ENCODE measurements around the gene HDHD5.

Gene HDHD5

DNA sequence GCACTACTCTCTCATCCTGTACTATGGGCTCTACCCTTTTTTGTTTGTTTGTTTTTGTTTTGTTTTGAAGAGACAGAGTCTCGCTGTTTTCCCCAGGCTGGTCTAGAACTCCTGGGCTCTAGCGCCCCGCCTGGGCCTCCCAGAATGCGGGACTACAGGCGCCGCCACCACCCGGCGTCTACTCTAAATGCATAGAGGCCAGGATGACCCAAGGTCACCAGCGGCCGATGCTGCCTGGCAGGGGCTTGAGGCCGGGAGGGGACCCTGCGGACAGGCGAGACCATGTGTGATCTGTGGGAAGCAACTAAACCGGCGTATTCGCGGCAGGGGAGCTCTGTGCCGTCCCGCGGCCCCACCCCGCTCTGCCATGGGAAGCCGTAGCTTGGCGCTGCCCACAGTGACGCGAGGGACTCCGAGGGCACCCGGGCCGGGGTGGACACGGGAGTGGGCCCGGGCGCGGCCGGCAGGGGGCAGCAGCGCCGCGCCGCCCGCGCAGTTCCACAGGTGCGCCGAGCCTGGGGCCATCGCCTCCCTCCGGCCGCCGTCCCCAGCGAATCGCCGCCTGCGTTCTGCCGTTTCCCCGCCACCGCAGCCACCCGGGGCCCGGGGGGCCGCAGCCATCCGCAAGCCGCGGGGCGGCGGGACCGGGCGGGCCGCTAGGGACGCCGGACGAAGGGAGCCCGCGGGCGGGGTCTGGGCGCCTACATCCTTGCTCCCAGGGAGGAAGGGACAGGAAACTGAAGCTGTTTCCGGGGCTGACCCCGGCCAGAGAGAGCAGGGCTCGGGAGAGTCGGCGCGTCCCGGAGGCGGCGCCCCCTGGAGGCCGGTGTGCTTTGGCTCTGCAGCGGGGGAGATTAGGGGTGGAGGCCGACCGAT is 12.3 kb upstream of the HDHD5 start:
- in situ Hi-C loops (cut with HindIII; ENCODE audit: low sequenced_read_pairs) = no loop called here
- peak; percentile 49 for DNase-seq (ENCODE audit: low read depth)
- TF ChIP-seq, protein P1, sequence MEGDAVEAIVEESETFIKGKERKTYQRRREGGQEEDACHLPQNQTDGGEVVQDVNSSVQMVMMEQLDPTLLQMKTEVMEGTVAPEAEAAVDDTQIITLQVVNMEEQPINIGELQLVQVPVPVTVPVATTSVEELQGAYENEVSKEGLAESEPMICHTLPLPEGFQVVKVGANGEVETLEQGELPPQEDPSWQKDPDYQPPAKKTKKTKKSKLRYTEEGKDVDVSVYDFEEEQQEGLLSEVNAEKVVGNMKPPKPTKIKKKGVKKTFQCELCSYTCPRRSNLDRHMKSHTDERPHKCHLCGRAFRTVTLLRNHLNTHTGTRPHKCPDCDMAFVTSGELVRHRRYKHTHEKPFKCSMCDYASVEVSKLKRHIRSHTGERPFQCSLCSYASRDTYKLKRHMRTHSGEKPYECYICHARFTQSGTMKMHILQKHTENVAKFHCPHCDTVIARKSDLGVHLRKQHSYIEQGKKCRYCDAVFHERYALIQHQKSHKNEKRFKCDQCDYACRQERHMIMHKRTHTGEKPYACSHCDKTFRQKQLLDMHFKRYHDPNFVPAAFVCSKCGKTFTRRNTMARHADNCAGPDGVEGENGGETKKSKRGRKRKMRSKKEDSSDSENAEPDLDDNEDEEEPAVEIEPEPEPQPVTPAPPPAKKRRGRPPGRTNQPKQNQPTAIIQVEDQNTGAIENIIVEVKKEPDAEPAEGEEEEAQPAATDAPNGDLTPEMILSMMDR (IDR thresholded peaks at IDR 0.05; ENCODE audit: low read depth, low read length, missing control alignments) = peak; percentile 72
- H3K4me3 ChIP-seq (ENCODE audit: low read depth, low read length) = peak overlapping the region; percentile 47

DNA sequence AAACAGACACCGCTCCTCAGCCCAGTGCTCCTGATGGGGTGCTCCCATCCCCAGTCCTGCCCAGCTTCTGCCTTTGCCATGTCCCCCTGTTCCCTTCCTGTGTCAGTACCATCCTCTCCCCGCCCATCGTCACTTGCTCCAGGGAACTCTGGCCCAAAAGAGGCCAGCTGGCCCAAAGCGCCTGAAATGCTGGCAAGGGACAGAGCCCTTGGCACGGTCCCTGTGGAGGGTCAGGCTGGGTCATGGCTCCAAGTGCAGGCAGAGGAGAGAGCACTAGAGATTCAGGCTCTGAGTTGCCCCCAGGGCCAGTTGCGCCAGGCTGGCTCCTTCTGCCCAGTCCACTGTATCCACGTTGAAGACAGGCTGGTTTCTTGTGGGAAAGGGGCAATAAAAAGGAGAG is 8.4 kb upstream of the HDHD5 start:
- in situ Hi-C loops (cut with HindIII; ENCODE audit: low sequenced_read_pairs) = loop anchor here (10.0 kb wide), 1 partner anchor 337 kb away; no protein-coding TSS in a partner anchor
- TF ChIP-seq, protein P1 (IDR thresholded peaks at IDR 0.05; ENCODE audit: low read depth, low read length, missing control alignments) = no peak
- H3K4me3 ChIP-seq (ENCODE audit: low read depth, low read length) = no peak overlapping the region
- no peak for DNase-seq (ENCODE audit: low read depth)

DNA sequence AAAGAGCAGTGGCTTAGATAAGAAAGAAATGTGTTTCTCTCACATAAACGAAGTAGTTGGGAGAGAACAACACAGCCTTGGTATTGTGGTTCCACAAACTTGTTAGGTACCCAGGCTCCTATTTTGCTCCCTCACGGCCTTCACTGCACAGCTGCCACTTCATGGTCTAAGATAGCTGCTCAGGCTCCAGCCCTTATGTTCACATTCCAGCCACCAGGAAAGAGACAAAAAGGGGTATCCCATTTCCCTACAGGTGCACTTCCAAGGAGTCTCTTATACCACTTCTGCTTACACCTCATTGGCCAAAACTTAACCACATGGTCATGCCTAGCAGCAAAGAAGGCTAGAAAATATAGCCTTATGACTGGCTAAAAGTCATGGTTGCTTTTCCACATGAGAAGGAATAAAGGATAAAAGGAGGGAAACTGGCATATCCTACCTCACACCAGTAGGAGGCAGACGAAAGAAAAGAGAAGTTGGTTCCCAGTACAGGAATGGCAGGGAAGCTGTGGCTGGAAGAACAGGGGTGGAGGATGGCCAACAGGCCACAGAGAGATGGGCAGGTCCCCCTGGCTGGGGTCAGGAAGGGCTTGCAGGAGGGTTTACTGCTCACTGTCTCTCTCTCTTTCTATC is 5.4 kb upstream of the HDHD5 start:
- in situ Hi-C loops (cut with HindIII; ENCODE audit: low sequenced_read_pairs) = loop anchor here (10.0 kb wide), 1 partner anchor 340 kb away; no protein-coding TSS in a partner anchor
- TF ChIP-seq, protein P1 (IDR thresholded peaks at IDR 0.05; ENCODE audit: low read depth, low read length, missing control alignments) = peak; percentile 31
- H3K4me3 ChIP-seq (ENCODE audit: low read depth, low read length) = no peak overlapping the region
- no peak for DNase-seq (ENCODE audit: low read depth)

DNA sequence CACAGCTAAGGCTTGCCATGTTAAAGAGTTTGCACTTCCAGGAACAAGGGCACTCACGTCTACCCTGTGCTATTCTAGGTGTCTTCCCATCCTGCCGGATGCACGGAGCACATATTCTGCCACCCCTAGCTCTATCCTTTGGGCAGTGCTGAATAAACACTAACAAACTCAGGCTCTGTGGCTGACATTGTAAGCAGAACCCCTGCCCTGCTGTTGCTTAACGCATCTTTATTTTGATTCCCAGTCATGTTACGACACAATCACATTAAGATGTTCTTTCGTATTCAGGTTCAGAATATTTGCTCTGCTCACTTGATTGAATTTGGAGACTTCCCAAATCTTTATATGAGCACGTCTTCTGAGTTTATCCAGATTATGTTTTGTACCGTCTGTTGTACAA is 3.7 kb upstream of the HDHD5 start:
- DNase-seq (ENCODE audit: low read depth) = no peak
- no peak overlapping the region for H3K4me3 ChIP-seq (ENCODE audit: low read depth, low read length)
- in situ Hi-C loops (cut with HindIII; ENCODE audit: low sequenced_read_pairs) = loop anchor here (10.0 kb wide), 1 partner anchor 342 kb away; no protein-coding TSS in a partner anchor
- TF ChIP-seq, protein P1 (IDR thresholded peaks at IDR 0.05; ENCODE audit: low read depth, low read length, missing control alignments) = no peak

DNA sequence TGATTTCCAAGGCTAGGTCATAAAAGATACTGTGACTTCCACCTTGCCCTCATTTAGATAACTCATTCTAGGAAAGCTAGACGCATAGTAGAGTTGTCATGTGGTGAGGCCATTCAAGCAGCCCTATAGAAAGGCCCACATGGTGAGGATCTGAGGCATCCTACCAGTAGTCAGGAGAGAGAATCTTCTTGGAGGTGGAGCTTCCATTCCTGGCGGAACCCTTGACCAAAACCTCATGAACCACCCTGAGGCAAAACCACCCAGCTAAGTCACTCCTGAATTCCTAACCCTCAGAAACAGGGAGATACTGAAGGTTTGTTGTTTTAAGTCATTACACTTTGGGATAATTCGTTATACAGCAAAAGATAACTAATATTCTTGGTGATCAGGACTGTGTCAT is 2.9 kb upstream of the HDHD5 start:
- TF ChIP-seq, protein P1 (IDR thresholded peaks at IDR 0.05; ENCODE audit: low read depth, low read length, missing control alignments) = no peak
- H3K4me3 ChIP-seq (ENCODE audit: low read depth, low read length) = no peak overlapping the region
- no peak for DNase-seq (ENCODE audit: low read depth)
- in situ Hi-C loops (cut with HindIII; ENCODE audit: low sequenced_read_pairs) = loop anchor here (10.0 kb wide), 1 partner anchor 343 kb away; no protein-coding TSS in a partner anchor

DNA sequence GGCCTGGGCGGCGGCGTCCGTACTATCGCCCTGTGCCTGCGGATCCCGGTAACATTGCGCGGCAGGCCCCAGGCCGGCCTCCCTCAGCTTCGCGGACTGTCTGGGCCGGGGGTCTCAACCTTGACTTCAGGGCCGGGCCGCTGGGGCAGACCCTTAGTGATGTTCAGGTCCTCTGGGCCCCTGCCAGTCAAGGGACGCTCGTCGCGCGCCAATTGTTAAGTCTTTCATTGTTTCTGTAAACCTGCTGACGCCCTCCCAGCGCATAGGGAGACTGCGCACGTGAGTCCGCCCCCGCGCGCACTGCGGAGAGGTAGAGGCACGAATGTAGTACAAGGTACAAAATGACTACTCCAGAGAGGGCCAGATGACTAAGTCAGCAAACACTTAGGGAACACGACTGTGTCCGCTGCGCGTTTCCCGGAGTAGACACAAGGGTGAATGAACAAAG is 451 bp upstream of the HDHD5 start:
- in situ Hi-C loops (cut with HindIII; ENCODE audit: low sequenced_read_pairs) = no loop called here
- TF ChIP-seq, protein P1 (IDR thresholded peaks at IDR 0.05; ENCODE audit: low read depth, low read length, missing control alignments) = no peak
- peak overlapping the region; percentile 72 for H3K4me3 ChIP-seq (ENCODE audit: low read depth, low read length)
- DNase-seq (ENCODE audit: low read depth) = peak; percentile 12

All from astrocyte of the cerebellum (primary cell).